Tibial nerve (tissue), 4 donors: ENCODE measurements around the gene FAM222B. TPM values are rescaled to one million over a fixed set of nuclear protein-coding genes. Genes with fewer than 3 reads are reported as not detected.

ENCODE experiments used
- DNase-seq, 2 donors: peaks; one replicate each; pipeline ENCODE4 v3.0.0-alpha.2; 2019; ENCODE audit warnings: low spot score in 2 of 2
- H3K27ac ChIP-seq, 4 donors: fragments of 200-600 bp; sonication (generic) in 3 of 4; one replicate each; pipeline ENCODE4 v1.5.1; 2017 to 2019; ENCODE audit warnings: mild to moderate bottlenecking in 1 of 4
- H3K27me3 ChIP-seq, 2 donors: fragments of 200-600 bp; sonication (generic) in 1 of 2; one replicate each; pipeline versions ENCODE4 v1.5.1 to v1.6.0; 2017 to 2019
- H3K36me3 ChIP-seq, 3 donors: fragments of 200-600 bp; sonication (generic); one replicate each; pipeline ENCODE4 v1.5.1; 2018 to 2019
- H3K4me1 ChIP-seq, 4 donors: fragments of 200-600 bp; sonication (generic) in 3 of 4; one replicate each; pipeline ENCODE4 v1.5.1; 2017 to 2019
- H3K4me3 ChIP-seq, 4 donors: fragments of 200-600 bp; sonication (generic) in 3 of 4; one replicate each; pipeline ENCODE4 v1.5.1; 2017 to 2019; ENCODE audit warnings: mild to moderate bottlenecking in 1 of 4, moderate library complexity in 1 of 4
- H3K9me3 ChIP-seq, 4 donors: fragments of 200-600 bp; sonication (generic) in 3 of 4; one replicate each; pipeline ENCODE4 v1.5.1; 2017 to 2019
- EP300 ChIP-seq, 2 donors: sonication (generic); formaldehyde crosslinking; IDR thresholded peaks; one replicate each; pipeline ENCODE4 v1.6.1; 2017; ENCODE audit warnings: antibody characterized with exemption in 2 of 2, mild to moderate bottlenecking in 1 of 2
- POLR2A ChIP-seq, 2 donors: fragments of 450-650 bp; IDR thresholded peaks; one replicate each; pipeline ENCODE4 v1.6.1; 2017; ENCODE audit warnings: antibody characterized with exemption in 2 of 2, mild to moderate bottlenecking in 2 of 2, moderate library complexity in 2 of 2
- WGBS, 2 donors: methylation state at CpG; one replicate each; pipeline ENCODE4 v1.1.5; 2018; 5-methylcytosine and 5-hydroxymethylcytosine counted together
- total RNA-seq, 4 donors: library from RNA; depleted of rRNA; stranded (reverse); fragments of >200 nt; gene quantifications; one replicate each; pipeline ENCODE4 v1.1.0, GENCODE V29; 2016
- TF ChIP-seq, protein P1 (sequence below), 5 experiments: fragments of 200-600 bp in 3 of 5; fragments of 450-650 bp in 2 of 5; sonication (generic) in 3 of 5; IDR thresholded peaks; one replicate each; pipeline ENCODE4 v1.5.1; 2016 to 2019; ENCODE audit warnings: antibody characterized with exemption in 5 of 5, mild to moderate bottlenecking in 3 of 5, moderate library complexity in 2 of 5

The FAM222B gene
- total RNA-seq, 4 donors from 2014 or later = 6.1 to 17.1 (median 11.4) TPM

DNA sequence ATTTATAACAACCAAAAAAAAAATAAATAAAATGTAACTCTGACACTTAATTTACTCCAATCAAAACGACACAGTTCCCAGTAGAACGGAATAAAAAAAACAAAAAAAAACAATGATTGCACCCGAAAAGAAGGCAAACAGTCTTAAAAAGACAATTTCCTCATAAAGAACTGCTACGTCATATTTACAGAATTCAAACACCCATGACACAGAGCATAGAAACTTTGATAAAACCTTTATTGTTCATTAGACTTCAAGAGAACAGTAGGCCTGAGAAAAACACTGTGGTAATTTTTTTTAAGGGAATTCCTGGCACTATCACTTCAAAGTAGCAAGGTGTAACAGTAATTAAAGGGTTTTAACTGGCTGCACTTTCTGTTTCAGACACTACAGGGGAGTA, 26.1 kb downstream of the FAM222B start:
- peak overlapping the region in 1 of 4 donors; percentile 30 for H3K27ac ChIP-seq
- no peaks in the 10 kb centered on the region for H3K27me3 ChIP-seq
- no peaks in the 10 kb centered on the region for H3K9me3 ChIP-seq
- peaks cover 0 to 15% (median 1%) of the 10 kb centered on the region in 4 donors for H3K4me1 ChIP-seq
- H3K36me3 ChIP-seq = no peaks in the 10 kb centered on the region
- H3K4me3 ChIP-seq = no peak overlapping the region
- TF ChIP-seq, protein P1, sequence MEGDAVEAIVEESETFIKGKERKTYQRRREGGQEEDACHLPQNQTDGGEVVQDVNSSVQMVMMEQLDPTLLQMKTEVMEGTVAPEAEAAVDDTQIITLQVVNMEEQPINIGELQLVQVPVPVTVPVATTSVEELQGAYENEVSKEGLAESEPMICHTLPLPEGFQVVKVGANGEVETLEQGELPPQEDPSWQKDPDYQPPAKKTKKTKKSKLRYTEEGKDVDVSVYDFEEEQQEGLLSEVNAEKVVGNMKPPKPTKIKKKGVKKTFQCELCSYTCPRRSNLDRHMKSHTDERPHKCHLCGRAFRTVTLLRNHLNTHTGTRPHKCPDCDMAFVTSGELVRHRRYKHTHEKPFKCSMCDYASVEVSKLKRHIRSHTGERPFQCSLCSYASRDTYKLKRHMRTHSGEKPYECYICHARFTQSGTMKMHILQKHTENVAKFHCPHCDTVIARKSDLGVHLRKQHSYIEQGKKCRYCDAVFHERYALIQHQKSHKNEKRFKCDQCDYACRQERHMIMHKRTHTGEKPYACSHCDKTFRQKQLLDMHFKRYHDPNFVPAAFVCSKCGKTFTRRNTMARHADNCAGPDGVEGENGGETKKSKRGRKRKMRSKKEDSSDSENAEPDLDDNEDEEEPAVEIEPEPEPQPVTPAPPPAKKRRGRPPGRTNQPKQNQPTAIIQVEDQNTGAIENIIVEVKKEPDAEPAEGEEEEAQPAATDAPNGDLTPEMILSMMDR (IDR thresholded peaks at IDR 0.05) = no peak
- TF ChIP-seq EP300 (IDR thresholded peaks at IDR 0.05) = no peak
- 28 to 34% methylated on average over 4 of the region's 4 CpGs for WGBS, 2 donors
- DNase-seq = no peak

DNA sequence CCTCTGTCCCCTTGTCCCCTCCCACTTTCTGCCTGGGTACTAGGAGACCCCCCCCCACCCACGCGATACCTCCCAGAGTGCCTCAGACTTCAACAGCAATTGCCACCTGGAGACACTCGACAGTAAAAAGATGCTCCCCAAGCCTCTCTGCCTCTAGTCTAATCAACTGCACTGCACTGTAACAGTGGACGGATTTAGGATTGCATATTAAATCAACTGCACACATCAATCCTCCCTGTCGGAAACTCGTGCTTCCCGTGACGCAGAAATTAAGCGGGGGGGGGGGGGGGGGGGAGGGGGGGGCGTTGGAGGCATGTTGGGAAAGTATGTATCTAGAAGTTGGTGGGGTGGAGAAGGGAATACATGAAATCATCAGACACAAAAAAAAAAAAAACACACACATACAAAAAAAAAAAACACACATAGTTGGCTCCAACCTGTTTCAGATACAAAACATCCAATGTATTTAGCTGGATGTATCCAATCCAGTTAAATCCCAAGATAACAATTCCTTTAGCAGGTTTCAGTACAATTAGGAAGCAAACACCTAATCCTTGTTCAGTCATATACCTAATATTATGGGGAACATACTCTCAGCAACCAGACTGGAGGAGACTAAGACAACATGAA, 29.7 kb downstream of the FAM222B start:
- TF ChIP-seq EP300 (IDR thresholded peaks at IDR 0.05) = no peak
- TF ChIP-seq, protein P1 (IDR thresholded peaks at IDR 0.05) = no peak
- TF ChIP-seq POLR2A (IDR thresholded peaks at IDR 0.05) = no peak
- Histone ChIP-seq H3K4me3 (peak overlapping the region; percentile 52 to 92 (median 82)), H3K4me1 (peaks cover 0 to 50% (median 15%) of the 10 kb centered on the region in 4 donors), H3K36me3 (no peaks in the 10 kb centered on the region), H3K27me3 (no peaks in the 10 kb centered on the region), H3K27ac (peak overlapping the region; percentile 80 to 95 (median 88)), H3K9me3 (no peaks in the 10 kb centered on the region)
- 0 to 1% methylated on average over 9 to 10 of the region's 10 CpGs for WGBS, 2 donors
- DNase-seq = peak in 1 of 2 donors; percentile 30

DNA sequence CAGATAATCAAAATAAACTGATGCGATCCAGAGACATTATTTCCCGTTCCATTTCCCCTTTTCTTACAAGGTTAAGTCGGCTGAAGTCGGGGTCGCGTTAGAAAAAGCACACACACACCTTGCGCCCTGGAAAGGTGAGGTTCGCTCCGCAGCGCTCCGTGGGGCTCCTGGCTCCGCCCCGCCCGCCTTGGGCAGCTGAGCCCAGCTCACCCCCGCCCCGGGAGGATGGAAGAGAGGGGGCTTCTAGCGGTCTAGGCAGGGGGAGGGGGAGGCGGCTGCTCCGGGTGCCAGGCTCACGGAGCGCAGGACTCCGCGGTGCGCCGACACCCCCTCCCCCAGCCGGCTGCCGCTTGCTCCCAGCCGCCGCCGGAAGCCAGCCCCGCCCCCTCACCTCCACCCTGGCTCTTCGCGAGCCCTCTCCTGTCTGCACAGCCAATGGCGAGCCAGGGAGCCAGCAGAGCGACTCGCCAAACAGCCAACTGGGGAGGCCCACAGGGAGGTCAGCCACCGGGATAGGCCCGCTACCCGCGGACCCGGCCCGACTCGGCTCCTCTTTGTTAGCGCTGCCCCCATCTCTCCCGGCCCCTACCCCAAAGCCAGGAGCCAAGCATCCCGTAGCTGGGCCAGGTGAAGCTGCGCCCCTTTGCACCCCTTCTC, 30.4 kb downstream of the FAM222B start:
- H3K27ac ChIP-seq = peak overlapping the region; percentile 80 to 95 (median 88)
- H3K4me1 ChIP-seq = peaks cover 0 to 56% (median 21%) of the 10 kb centered on the region in 4 donors

DNA sequence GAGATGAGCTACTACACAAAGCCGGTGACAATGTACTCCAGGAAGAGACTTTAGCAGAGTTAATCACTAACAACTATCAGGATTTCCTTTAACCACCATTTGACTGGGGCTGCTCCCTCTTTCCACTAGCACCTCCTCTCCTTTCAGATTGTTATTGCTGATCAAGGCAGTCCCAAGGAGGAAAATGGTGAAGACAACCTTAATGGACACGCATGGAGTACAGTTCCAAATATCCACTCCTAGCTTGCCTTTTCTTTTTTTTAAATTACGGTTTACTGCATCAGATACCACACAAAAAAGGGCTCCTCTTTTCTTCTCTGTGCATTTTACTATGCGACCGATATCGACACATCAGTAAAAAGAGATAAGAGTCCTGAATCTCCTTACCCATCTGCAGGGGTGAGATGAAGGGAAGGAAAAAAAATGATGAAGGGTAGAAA, 30.9 kb downstream of the FAM222B start:
- 5 to 7% methylated on average over 6 of the region's 6 CpGs for WGBS, 2 donors
- TF ChIP-seq POLR2A (IDR thresholded peaks at IDR 0.05) = no peak
- TF ChIP-seq, protein P1 (IDR thresholded peaks at IDR 0.05) = no peak
- TF ChIP-seq EP300 (IDR thresholded peaks at IDR 0.05) = no peak
- H3K27ac ChIP-seq = peak overlapping the region; percentile 80 to 95 (median 88)
- H3K27me3 ChIP-seq = no peaks in the 10 kb centered on the region
- H3K4me3 ChIP-seq = peak overlapping the region; percentile 52 to 92 (median 82)
- H3K4me1 ChIP-seq = peaks cover 0 to 59% (median 26%) of the 10 kb centered on the region in 4 donors
- H3K9me3 ChIP-seq = no peaks in the 10 kb centered on the region
- H3K36me3 ChIP-seq = no peaks in the 10 kb centered on the region
- DNase-seq = no peak

More for the DNA sequence above, 30.4 kb downstream of the FAM222B start:
- peak; percentile 22 to 39 for TF ChIP-seq EP300 (IDR thresholded peaks at IDR 0.05)
- TF ChIP-seq, protein P1 (IDR thresholded peaks at IDR 0.05) = peak in 1 of 5 experiments; percentile 15
- peak in 1 of 2 donors; percentile 50 for TF ChIP-seq POLR2A (IDR thresholded peaks at IDR 0.05)
- H3K36me3 ChIP-seq = no peaks in the 10 kb centered on the region
- peak; percentile 90 to 91 for DNase-seq
- WGBS, 2 donors = 0% methylated on average over 30 to 37 of the region's 47 CpGs
- H3K27me3 ChIP-seq = no peaks in the 10 kb centered on the region
- peak overlapping the region; percentile 52 to 92 (median 82) for H3K4me3 ChIP-seq
- no peaks in the 10 kb centered on the region for H3K9me3 ChIP-seq

DNA sequence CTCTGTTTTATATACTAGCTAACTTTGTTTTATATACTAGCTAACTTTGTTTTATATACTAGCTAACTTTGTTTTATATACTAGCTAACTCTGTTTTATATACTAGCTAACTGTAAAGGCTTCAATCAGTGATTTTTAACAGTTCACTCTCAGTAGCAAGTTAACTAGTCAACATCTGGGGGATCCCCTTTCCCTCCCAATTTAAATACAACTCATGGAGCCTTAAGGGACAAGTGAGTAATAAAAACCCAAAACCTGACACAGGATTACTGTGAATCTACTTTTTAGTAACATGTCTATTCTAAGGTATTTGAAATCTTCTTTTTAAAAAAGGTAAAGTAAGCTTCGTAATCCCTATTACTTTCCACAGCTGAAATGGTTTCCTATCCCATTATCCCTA, 32.2 kb downstream of the FAM222B start:
- peak overlapping the region in 2 of 4 donors; percentile 4 to 90 for H3K27ac ChIP-seq
- peaks cover 0 to 58% (median 26%) of the 10 kb centered on the region in 4 donors for H3K4me1 ChIP-seq
- no peaks in the 10 kb centered on the region for H3K36me3 ChIP-seq
- H3K9me3 ChIP-seq = no peaks in the 10 kb centered on the region
- DNase-seq = no peak
- H3K27me3 ChIP-seq = no peaks in the 10 kb centered on the region
- WGBS, 2 donors = 93 to 98% methylated on average over 1 of the region's 1 CpG
- no peak overlapping the region for H3K4me3 ChIP-seq
- TF ChIP-seq POLR2A (IDR thresholded peaks at IDR 0.05) (no peak), EP300 (IDR thresholded peaks at IDR 0.05) (no peak)
- TF ChIP-seq, protein P1 (IDR thresholded peaks at IDR 0.05) = no peak
